NK-92 (cell line): ENCODE data around the gene CD99.
"Not testable (repeated sequence)": the region's sequence is repeated elsewhere in the genome, so short reads cannot be mapped to it uniquely, and the experiment has no call there.

Source experiments
- DNase-seq: peaks from one replicate; lab custom pipeline; 2025; ENCODE audit not compliant: unreplicated experiment; lab: John Stamatoyannopoulos, UW

CD99 gene

DNA sequence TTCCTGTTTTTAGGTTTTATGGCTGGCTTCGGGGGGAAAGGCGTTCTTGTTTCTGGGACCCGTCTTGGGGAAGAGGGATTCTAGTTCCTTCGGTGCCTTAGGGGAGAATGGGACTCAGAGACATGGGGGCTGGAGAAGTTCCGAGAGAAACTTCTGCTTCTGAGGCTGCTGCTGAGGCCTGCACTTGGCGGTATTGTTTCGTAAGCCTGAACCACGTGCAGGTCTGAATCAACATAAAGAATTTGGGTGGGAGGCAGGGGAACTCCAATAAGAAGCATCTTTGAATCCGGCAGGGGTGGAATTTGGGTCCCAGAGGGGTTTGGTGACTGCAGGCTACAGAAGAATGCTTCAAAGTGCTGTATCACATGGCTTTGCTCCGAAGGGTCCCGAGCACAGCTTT, 75.8 kb downstream of the CD99 start:
- no peak for DNase-seq

DNA sequence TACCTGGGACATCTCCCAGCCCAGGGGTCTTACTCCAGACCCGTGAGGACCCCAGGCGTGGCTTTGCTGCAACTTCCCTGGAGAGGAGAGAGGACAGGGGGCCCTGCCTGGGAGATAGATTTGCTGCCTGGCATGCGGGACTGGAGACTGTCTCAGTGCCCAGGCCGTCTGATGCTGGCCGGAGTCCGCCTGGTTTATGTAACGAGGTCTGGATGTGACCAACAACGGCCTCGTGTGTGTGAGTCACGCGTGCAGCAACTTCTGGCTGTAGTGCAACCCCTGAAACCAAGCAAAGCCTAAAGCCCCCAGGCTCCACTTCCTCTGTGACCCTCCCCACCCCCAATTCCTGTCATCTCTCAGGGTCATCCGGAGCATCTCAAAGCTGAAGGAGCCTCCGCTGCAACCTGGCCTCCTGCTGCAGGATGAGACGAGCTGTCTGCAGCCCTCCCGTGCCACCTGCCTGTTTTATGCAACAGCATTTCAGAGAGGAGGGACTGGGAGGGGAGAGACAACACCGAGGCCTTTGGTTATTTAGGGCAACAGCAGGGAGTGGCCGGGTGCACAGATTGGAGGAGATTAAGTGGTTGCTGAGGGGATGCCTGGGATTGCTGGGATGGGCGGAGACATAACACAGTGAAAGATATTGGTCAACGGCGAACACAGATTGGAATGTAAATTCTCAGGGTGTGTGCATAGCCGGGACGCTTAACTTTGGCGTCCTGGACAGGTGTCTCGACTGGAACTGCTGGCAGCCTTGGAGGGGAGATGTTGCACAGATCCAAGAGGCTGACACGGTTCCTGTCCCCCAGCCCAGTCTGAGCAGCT, 76.7 kb downstream of the CD99 start:
- no peak for DNase-seq

DNA sequence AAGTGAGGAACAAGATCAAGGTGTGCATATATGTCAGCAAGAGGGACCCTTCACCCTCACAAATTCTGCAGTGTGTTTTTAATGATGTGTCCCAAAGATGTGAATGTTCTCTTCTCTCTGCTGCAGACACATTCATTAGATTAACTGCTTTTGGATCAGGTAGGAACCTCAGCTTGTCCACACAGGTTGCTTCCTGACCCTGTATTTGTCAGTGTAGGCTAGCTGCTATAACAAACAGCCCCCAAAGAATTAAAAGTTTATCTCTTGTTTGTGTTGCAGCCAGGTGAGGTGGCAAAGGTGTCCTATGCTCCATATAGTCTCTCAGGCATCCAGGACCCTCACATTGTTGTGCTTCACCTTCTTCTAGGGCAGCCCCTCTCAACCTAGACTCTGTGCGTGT, 78.5 kb downstream of the CD99 start:
- DNase-seq, result no peak

GRCh38 chrX:2773166-2774055, 82.3 kb downstream of the CD99 start:
- DNase-seq, result not testable (repeated sequence)

DNA sequence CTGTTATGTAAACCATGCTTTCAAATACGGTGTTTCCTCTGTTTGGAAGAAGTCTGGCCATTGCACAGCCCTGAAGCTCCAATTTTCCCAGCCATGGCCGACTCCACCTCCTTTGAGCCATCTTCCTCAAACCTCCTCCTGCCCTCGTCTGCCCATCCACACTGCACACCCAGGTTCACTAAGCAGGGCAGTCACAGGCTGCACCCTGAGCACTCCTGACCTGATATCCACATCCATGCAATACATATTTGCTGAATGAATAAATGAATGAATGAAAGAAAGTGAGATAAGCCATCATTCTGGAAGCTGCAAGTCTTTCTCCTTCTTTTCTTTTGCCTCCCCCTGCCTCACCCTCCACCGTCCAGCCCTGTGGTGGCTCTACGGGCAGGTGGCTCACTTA, 83.0 kb downstream of the CD99 start:
- no peak for DNase-seq

- no peak for DNase-seq
Measured at GRCh38 chrX:2774776-2775175, 83.7 kb downstream of the CD99 start.

DNA sequence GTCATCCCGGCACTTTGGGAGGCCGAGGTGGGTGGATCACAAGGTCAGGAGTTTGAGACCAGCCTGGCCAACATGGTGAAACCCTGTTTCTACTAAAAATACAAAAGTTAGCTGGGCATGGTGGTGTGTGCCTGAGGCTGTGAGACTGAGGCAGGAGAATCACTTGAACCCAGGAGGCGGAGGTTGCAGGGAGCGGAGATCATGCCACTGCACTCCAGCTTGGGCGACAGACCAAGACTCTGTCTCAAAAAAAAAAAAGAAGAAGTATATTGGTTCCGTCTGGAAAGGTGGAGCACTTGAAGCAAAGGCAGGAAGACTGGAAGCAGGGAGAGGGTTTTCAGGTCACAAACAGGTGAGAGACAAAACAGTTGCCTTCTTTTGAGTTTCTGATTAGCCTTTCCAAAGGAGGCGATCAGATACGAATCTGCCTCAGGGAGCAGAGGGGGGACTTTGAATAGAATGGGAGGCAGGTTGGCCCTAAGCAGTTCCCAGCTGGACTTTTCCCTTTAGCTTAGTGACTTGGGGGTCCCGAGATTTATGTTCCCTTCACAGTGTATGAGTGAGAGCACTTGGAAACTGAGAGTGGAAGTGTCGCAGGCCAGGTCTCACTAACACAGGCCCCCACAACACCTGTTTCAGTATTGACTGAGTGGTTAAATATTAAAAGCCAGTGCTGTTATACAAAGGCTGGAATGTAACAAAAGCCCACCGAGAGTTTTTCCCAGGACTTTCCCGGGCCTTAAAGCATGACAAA, 89.6 kb downstream of the CD99 start:
- not testable (repeated sequence) for DNase-seq

- DNase-seq, result no peak
Measured at GRCh38 chrX:2781226-2781571, 90.1 kb downstream of the CD99 start.

DNA sequence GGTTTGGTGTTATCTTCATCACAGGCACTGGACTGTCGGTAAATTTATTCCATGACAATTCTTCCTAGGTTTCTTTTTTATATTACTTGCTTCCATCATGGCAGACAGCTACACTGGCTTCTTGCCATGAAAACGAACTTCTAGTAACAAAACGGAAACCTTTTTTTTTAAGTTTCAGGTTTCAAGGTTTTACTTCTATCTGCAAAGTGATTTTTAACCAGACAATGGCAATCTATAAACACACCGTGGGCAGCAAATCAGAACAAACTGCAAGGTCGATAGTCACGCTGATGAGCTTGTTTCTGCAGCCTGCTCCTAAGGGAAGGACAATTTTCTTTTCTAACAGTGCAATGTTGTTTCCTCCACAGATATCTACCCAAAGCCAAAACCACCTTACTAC, 90.6 kb downstream of the CD99 start:
- no peak for DNase-seq

GRCh38 chrX:2782171-2782570, 91.1 kb downstream of the CD99 start:
- no peak for DNase-seq

- no peak for DNase-seq
Measured at GRCh38 chrX:2782778-2783177, 91.7 kb downstream of the CD99 start.

DNA sequence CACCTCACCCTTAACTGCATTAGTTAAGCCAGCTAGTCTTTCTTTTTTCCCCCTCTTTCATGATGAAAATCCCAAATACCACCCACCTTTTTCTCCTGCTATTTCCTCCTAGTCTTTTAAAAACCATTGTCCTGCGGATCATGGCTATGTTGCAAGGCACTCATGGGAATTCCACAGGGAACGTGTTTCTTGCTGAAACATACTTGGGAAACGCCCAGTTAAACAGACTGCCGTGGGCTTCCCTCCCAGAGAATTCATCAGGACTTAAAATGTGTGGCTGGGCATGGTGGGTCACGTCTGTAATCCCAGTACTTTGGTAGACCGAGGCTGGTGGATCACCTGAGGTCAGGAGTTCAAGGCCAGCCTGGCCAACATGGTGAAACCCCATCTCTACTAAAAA, 92.9 kb downstream of the CD99 start:
- no peak for DNase-seq

DNA sequence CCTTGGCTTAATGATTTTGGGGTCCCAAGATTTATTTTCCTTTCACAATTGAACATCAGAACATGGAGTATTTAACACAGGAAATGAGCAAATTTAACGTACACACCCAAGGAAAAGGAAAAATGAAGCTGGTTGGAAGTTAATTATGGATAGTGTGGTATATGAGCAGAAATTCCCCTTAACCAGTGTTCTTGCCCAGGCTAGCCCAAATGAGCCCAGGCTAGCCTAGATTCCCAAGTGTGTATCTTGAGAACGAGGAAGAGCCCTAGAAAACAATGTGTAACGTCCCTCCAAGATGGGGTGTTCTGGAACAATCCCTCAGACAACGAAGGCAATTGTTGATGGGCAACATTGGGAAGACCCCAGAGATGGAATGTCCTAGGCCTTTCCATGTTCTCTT, 94.4 kb downstream of the CD99 start:
- DNase-seq, result no peak

GRCh38 chrX:2788980-2789379, 97.9 kb downstream of the CD99 start:
- no peak for DNase-seq

GRCh38 chrX:2789569-2789968, 98.5 kb downstream of the CD99 start:
- DNase-seq, result no peak
